SW480 (cell line): ENCODE data around the gene CCT6B.
"Not testable (repeated sequence)": the region's sequence is repeated elsewhere in the genome, so short reads cannot be mapped to it uniquely, and the experiment has no call there.

Source experiments
- DNase-seq: peaks from one replicate; pipeline ENCODE4 v3.0.0-alpha.2; 2016; ENCODE audit warnings: low spot score

Gene CCT6B

DNA sequence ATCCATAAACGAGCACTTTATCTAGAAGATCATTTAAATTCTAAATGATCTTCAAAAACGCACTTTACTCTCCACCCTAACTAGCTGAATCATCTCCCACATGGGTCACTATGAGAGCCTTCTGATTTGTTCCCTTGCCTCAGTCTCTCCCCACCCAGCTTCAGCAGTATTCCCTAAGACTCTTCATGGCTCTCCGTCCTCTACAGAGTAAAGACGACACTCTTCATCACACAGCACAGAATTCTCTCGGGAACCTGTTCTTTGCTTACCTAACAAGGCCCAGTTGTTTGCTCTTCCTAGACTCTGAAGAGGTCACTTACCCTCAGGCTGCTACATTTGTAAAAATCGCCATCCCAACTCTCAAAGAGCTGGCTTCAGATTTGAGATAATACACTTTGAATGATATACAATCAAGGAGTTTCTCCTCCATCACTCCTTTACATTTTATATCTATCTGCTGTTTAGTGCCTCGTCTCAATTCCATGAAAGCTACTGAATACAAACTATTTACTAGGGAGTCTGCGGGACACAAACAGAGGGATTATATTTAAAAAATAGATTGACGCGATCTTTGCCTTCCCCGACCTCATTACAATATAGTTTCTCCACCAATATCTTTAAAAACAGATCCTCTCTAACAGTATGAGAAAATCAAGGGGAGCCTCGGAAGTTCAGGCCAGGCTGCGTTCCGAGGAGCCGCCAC lies 18.5 kb upstream of the CCT6B start:
- DNase-seq: no peak

DNA sequence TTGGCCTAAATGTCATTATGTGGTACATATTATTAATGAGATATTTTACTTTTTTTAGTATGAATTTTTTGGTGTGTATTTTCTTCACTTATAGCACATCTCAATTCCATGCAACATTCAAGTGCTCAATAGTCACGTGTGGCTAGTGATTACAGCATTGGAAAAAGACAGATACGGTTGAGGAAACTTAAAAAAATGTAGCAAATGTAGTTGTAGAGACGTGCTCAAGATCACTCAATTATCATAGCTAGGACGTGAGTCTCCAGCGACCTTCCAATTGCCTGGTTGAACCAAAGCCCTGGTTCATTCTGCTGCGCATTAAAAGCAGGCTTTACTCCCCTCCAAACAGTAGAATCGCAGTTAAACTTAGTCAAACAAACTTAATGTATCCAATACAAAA lies 17.9 kb upstream of the CCT6B start:
- DNase-seq: no peak

DNA sequence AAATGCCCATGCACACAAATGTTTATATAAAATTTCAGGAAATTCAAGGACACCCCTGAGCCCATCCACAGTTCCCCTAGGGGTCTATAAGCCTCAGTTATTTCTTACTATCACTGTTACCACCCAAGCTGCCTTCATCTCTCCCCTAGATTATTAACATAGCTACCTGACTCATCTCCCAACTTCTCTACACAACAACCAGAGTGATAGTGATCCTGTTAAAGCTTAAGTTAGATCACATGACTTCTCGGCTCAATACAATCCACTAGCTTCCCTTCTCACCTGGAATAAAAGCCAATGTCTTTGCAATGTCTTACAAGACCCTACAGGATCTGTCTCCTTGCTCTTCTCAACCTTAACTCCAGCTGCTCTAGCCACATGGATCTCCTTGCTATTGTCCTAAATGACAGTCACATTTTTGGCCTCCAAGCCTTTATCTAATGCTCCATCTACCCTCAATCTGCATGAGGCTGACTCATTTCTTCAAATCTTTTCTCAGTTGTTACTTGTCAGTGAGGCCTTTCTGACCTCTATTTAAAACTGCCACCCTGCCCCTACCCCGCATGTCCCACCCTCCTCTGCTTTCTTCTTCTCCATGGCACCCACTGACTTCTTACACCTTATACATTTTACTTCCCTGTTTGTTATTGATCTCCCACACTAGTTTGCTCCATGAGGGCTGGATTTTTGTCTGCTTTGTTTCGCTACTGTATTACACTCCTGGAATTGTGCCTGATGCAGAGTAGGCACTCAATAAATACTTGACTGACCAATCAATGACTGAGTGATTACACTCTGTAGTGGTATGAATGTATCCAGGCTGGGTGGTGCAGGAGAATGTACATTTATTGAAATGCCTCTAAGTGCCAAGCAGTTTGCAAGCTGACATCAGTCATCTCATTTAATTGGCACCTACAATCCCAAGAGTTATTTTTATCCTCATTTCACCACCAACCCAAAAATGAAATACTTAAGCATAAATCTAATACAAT lies 13.8 kb upstream of the CCT6B start:
- DNase-seq: no peak

DNA sequence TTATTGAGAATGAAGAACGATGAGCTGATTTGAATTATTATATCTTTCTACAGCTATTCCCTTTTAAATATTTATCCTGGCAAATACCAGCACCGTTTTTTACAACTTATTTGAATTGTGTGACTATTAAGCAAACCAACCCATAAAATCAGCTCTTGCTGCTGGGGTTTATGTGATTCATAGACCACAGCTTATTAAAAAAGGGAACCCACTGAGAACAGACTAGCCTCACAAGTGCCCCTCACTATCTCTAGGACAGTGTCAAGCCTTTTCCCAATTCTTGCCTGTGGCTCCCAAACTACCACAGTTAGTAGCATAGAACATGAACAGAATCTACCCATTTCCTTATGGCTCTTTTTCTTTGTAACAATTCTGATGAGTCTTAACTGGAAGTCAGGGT lies 12.9 kb upstream of the CCT6B start:
- DNase-seq: no peak

DNA sequence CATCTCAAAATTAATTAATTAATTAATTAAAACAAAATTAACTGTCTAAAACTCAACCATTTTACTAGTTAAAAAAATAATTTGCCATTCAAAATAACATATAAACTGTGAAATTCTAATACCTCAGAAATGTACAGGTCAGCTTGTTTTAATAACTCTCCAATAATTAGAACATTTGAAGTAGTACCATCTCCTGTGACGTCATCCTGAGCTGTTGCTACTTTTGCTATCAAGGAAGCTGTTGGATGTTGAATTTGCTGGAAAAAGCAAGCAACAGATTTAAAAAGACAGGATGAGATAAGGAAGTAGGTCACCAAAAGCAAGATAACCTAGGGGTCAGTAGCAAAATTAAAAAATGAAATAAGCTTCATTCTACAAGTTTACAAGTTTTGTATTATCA lies 2.8 kb downstream of the CCT6B start:
- DNase-seq: no peak

DNA sequence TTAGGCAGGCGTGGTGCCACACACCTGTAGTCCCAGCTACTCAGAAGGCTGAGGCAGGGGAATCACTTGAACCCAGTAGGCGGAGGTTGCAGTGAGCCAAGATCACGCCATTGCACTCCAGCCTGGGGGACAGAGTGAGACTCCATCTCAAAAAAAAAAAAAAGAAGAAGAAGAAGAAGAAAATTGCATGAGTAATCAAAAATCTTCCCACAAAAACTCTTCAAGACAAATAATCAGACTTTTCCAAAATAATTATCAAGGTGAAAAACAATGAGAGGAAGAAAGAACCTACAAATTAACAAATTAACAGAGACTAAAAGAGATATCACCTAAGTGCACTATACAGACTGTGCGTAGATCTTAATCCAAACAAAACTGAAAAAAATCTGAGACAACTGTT lies 10.5 kb downstream of the CCT6B start:
- DNase-seq: not testable (repeated sequence)

DNA sequence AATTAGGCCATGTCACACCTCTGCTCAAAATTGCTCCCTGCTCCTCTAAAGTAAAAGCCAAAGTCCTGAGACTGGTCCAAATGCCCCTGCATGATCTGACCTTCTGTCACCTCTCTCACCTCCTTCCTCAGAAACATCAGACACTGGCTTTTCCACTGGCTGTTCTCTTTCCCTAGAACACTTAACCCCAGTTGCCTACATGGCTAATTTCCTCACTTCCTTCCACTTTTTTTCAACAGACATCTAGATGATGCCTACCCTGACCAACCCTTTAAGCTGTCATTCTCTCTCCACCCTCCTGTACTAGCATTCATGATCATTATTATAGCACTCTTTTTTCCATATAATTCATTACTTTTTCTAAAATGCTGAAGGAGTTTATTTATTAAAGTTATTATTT lies 31.0 kb downstream of the CCT6B start:
- no peak for DNase-seq

DNA sequence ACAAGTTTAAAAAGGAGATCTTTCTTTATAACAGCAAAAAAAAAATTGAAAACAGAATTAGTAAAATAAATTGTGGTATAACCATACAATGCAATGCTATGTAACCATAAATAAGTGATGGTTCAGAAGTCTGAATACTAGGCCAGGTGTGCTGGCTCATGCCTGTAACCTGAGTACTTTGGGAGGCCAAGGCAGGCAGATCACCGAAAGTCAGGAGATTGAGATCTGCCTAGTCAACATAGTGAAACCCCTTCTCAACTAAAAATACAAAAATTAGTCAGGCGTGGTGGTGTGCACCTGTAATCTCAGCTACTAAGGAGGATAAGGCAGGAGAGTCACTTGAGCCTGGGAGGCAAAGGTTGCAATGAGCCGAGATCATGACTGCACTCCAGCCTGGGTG lies 34.6 kb downstream of the CCT6B start:
- DNase-seq: no peak

DNA sequence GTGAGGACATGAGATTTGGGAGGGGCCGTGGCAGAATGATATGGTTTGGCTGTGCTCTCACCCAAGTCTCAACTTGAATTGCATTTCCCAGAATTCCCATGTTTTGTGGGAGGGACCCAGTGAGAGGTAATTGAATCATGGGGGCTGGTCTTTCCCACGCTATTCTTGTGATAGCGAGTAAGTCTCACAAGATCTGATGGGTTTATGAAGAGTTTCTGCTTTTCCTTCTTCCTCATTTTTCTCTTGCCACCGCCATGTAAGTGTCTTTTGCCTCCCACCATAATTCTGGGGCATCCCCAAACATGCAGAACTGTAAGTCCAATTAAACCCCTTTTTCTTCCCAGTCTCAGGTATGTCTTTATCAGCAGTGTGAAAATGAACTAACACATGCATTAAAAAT lies 40.6 kb downstream of the CCT6B start:
- no peak for DNase-seq

DNA sequence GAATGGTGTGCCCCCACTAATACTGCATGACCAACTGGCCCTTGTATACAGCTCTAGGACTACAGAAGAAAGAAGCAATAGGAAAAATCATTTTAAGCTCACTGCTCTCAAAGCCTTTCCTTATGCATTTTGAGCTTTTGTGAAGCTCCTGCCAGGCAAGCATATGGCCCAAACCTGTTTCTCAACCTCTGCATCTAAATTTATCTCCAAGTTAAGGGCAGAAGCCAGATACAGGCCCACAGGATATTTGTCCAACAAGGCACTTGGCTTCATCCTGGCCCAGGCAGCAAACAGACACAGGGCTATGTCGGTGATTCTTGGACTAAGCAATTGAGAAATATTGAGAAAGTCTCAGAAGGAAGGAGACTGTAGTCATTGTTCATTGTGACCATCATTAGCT lies 43.9 kb downstream of the CCT6B start:
- DNase-seq: no peak

DNA sequence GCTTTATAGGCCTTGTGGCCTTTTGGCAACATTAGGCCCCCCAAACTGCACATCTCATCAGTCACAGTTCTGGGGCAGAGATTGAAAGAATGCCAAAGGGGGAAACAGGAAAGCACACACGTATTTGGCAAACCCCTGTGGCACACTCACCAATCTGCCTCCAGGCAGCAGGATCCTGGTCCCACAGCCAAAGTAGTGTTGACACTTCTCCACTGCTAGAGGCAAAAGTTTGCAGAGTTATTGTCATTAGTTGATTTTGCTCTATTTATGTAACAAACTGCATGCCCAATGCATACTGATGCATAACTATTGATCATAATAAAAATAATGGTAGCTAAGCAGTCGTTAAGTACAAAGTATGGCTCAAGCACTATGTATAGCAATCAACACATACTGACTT lies 45.1 kb downstream of the CCT6B start:
- DNase-seq: no peak

DNA sequence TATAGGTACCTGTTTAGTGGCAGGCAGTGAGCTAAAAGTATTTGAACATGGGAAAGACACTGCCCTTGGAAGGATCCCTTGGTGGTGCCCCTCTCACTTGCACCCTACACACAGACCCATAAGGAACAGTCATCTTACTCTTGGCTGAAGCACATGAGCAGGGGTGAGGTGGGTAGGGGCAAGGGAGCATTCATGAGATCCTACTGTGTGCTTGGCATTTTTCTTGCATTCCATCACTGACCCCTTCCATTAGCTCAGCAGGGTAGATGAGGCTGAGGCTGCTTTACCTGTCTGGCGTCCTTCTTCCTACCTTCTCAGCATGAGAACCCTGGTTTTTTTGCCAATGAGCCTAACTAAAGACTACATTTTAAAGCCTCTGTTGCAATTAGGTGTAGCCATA lies 48.3 kb downstream of the CCT6B start:
- no peak for DNase-seq

DNA sequence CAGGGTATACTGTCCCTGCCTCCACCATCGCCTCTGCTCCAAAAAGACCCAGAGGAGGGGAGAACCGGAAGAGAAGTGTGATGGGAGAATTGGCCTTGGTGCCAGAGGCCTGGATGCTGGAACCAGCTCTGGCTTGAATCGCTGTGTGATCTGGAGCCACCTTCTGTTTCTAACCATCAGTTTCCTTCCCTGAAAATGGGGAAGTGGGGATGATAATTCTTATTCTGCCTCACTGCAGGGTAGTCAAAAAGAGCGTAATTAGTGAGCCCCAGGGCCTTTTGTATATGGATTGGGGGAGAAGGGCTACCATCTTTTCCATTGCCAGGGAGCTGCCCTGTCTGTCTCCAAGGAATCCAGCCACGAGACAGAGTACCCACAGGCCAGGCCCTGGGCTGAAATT lies 52.2 kb downstream of the CCT6B start:
- no peak for DNase-seq

DNA sequence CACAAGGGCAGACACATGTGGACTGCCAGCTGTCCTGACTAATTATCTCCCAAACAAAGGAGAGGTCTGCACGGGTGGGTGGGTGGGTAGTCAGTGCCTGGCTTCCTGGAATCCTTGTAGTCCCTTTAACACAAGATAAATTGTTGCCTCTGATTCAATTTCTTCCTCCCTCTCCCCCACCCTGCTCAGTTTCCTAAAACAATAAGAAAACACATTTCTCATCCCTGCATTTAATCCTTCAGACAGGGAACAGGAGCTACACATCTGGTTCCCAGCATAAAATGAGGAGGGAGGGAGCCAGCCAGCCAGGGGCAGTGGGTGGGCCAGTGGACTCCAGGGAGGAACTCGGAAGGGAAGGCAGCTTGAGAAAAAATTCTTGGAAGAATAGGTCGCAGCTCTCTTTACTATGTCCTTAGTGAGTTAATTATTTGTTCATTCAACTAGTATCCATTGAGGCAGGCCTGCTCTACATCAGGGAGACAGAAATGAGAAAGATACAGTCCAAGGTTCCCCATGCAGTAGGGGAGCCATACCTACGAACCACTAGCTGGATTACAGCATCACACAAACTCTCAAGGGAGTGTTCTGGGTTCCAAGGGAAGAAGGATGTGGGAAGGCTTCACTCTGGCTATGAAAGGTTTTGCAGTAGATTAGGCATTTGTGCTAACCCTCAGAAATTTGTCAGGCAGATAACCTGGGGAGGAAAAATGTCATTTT lies 58.3 kb downstream of the CCT6B start:
- no peak for DNase-seq

DNA sequence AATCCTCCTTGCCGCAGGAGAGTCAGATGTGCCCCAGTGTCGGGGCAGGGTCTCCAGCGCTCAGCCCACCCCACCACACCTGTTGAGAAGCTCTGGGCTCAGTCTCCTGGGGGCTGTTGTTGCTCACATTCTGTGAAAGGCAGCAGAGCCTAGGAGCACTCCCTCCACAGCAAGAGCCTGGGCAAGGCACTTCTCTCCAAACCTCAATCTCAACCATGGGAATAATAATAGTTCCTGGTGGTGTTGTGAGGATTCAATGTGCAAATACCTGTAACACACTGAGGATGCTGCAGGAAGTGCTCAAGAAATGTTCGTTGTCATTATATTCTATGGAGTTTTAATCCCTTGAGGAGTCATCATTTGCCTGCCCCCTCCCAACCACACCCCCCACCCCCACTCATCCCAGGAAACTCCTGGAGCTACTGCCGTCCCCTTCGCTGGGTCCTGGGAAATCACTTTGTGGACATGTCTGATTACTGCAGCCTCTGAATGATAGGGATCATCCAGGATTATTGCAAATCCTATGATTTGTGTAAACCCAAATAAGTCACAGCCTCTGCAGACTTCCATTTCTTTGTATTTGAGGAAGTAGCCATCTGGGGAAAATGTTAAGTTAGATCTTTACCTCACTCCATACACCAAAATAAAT lies 61.5 kb downstream of the CCT6B start:
- no peak for DNase-seq

DNA sequence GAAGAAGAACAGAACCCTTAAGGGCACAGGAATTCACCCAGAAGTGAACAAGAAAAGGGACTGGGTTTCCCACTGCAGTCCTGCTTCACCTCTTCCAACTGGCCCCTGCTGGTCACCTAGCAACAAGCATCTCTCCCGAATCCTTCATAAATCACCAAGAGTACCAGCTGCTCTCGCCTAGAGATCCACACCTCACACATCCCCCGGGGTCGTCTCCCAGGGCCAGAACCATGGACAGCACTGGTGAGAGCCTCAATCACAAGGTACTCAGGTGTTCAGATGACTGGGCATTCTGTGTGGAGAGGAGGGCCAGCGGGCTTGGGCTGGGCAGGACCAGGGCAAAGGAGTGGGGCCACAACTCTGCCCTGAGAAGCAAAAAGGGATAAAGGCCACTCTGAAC lies 65.9 kb downstream of the CCT6B start:
- DNase-seq: no peak

DNA sequence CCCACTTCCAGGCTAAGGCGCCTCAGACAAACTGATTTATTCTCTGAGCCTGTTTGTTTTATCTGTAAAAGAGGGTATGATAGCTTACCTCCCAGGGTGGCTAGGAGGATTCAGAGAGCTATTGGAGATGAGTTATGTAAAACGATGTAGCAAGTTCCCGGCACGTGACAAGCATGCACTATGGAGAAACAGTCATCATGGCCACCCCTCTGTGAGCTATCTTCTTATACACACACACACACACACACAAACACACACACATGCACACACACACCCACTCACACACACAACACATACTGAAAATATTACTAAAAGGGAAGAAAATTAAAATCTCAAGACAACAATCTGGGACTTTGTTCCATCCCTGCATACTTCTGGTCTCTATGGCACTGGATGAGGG lies 66.3 kb downstream of the CCT6B start:
- DNase-seq: no peak

DNA sequence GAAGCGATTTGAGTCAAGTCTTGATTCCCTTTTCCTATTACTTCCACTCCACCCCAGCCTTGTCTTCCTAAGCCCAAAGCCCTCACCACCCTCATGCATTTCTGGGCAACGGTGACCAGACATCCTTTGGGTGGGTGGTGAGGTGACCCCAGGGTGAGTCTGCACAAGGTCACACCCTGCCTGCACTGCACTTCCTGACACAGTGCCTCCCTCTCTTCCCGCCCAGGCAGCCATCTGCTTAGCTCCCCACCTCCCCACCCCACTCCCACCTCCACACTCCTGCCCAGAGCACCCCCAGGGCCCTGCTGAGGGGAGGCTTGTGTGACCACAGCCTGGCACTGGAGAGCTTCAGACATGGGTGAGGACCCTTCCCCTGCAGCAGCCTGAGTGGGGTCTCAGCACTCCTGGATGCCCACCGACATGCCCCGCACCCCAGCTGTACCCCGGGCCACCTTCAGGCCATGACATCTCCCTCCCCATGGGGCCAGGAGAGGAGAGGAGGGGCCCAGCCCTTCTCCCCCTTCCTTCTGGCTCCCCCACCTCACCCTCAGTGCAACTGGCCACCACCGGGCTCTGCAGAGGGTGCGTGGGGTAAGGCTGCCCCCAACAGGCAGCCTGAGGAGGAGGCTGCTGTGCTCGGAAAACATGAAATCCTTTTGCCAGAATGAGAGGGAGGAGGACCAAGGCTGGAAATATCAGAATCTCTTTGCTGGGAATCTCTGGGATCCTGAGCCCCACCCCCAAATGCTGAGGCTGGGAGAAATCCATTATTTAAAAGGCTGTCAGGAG lies 68.6 kb downstream of the CCT6B start:
- DNase-seq: peak; percentile 18

DNA sequence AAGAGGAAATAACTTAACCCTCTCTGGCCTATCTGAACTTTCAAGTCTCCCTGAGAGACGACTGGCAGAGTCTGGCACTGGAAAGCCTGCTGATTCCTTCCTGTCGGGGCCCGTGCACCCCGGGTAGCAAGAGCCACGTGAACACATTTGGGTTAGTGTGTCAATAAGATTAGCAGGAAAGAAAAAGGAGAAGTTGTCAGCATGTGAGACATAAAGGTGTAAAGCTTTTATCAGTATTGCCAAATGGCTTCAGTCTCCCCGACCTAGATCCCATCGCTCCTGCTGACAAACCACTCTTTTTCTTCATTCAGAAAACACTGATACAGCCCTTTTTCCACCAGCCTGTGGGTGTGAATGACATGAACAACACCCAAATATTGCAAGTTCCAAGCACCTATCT lies 74.4 kb downstream of the CCT6B start:
- no peak for DNase-seq

DNA sequence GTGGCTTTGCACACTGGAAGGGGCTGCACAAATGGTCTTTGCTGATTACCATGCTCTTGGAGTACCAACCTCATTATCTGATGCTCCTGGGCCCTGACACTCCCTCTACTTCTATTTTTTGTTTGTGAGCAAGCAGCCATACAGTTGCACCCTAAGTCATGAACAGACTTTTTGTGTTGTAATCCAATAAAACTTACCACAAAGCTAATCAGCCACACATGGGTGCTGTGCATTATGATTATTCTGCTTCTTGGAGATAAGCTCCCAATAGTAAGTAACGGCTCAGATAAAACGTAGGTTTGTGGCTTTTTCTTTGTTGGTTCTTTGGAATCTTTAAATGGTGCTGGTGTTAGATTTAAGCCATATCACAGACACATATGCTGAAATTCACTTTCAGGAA lies 76.2 kb downstream of the CCT6B start:
- DNase-seq: no peak

DNA sequence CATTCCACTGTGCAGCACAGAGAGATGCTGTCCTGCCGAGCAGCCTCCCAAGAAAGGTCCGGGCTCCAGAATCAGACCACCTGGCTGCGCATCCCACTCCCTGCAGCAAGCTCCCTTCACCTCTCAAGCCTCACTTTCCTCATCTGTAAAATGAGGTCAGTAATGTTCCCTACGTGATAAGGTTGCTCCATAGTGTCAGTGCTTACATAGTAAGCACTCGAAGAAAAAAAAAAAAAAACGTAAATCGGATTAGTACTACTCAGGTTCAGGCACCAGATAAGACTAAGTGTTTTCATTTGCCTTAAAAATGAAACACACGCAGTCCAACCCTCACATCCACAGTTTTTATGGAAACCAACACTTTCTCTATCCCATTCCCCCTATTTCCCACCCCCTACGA lies 76.7 kb downstream of the CCT6B start:
- DNase-seq: no peak
